Right lobe of liver (tissue), 4 donors: Measurements from ENCODE around the gene CRTC1.

ENCODE experiments used
- POLR2A ChIP-seq: fragments of 450-650 bp; IDR thresholded peaks from one replicate; pipeline ENCODE4 v1.6.1; 2017; ENCODE audit warnings: antibody characterized with exemption, mild to moderate bottlenecking
- TF ChIP-seq, protein P1 (sequence below), 4 donors: fragments of 200-600 bp in 3 of 4; fragments of 450-650 bp in 1 of 4; IDR thresholded peaks; one replicate each; pipeline versions ENCODE4 v1.5.1 to v1.8.0; 2016 to 2022; ENCODE audit warnings: antibody characterized with exemption in 4 of 4, mild to moderate bottlenecking in 2 of 4
- donor health status: DM: no; HTN: no; CAD: no.
- donor health status: DM: no; HTN: no; CAD: no.
- donor health status: DM: no; HTN: yes; CAD: no.

DNA sequence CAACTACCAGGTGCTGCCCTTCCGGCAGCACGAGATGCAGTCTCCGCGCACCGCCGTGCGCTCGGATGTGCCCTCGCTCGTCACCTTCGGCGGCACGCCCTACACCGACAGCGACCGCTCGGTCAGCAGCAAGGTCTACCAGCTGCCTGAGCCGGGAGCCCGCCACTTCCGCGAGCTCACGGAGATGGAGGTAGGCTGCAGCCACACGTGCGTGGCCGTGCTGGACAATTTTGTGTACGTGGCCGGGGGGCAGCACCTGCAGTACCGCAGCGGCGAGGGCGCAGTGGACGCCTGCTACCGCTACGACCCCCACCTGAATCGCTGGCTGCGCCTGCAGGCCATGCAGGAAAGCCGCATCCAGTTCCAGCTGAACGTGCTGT is 15.2 kb upstream of the CRTC1 start:
- TF ChIP-seq, protein P1, sequence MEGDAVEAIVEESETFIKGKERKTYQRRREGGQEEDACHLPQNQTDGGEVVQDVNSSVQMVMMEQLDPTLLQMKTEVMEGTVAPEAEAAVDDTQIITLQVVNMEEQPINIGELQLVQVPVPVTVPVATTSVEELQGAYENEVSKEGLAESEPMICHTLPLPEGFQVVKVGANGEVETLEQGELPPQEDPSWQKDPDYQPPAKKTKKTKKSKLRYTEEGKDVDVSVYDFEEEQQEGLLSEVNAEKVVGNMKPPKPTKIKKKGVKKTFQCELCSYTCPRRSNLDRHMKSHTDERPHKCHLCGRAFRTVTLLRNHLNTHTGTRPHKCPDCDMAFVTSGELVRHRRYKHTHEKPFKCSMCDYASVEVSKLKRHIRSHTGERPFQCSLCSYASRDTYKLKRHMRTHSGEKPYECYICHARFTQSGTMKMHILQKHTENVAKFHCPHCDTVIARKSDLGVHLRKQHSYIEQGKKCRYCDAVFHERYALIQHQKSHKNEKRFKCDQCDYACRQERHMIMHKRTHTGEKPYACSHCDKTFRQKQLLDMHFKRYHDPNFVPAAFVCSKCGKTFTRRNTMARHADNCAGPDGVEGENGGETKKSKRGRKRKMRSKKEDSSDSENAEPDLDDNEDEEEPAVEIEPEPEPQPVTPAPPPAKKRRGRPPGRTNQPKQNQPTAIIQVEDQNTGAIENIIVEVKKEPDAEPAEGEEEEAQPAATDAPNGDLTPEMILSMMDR (IDR thresholded peaks at IDR 0.05) = no peak
- TF ChIP-seq POLR2A = no peak
